Hematopoietic multipotent progenitor cell (in vitro differentiated cells): Measurements from ENCODE around the gene VWA5A. TPM values are rescaled to one million over a fixed set of nuclear protein-coding genes. Genes with fewer than 3 reads are reported as not detected.
"Not testable (repeated sequence)": the region's sequence is repeated elsewhere in the genome, so short reads cannot be mapped to it uniquely, and the experiment has no call there.

Source experiments
- DNase-seq, 3 donors: peaks; one replicate each; pipeline ENCODE4 v3.0.0-alpha.2; 2011 to 2015; ENCODE audit warnings: low read depth in 2 of 3, low spot score in 2 of 3
- total RNA-seq: library from RNA; depleted of rRNA; stranded (reverse); fragments of >200 nt; gene quantifications from one replicate; pipeline ENCODE4 v1.2.3, GENCODE V29; 2012

VWA5A gene
- total RNA-seq, 1 donor = 19.1 TPM

GRCh38 chr11:124085997-124086846 is 29.0 kb upstream of the VWA5A start:
- DNase-seq = no peak

DNA sequence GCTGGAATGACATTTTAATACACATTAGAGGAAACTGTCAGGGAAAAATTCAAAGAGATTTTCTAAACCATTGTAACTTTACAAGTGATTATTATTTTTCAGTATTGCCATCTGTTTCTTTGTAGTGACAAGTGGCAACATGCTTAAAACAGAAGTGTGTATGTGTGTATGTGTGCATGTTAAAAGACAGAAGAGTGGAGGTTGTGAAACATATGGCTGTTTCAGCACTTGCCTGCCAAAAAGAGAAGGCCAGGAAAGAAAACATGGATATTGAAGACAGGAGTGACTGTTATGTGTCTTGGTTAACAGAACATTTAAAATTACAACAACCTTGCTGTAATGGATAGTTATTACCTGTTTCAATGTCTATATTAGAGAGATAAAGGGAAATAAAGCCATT is 24.3 kb upstream of the VWA5A start:
- no peak for DNase-seq

DNA sequence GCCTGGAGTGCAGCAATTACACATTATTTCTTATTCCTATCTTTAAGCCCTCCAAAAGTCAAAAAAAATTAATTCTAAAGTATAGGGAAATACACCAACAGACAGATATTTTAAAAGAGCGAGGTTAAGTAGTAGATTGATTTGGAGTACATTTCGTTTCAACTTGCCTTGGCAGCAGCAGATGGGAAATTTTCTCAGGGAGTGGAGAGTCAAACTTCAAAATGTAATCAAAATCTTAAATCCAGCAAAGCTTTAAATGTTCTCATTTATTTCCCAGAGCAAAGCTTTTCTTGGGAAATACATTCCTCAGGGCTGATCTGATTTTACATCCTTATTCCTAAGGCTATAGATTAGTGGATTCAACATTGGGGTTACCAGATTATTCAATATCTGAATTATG is 21.9 kb upstream of the VWA5A start:
- no peak for DNase-seq

- DNase-seq = no peak
These were observed 20.5 kb upstream of the VWA5A start for GRCh38 chr11:124094731-124095130.

GRCh38 chr11:124096364-124096763 is 18.9 kb upstream of the VWA5A start:
- DNase-seq = no peak

DNA sequence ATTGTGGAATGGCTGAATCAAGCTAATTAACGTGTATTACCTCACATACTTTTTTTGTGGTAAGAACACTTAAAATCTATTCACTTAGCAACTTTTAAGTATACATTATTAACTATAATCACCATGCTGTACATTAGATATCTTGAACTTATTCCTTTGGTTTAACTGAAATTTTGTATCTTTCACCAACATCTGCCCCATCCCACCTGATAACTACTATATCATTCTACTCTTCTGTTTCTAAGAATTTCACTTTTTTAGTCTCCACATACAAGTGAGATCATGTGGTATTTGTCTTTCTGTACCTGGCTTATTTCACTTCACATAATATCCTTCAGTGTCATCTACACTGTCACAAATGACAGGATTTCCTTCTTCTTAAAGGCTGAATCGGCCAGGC is 17.1 kb upstream of the VWA5A start:
- DNase-seq = no peak

DNA sequence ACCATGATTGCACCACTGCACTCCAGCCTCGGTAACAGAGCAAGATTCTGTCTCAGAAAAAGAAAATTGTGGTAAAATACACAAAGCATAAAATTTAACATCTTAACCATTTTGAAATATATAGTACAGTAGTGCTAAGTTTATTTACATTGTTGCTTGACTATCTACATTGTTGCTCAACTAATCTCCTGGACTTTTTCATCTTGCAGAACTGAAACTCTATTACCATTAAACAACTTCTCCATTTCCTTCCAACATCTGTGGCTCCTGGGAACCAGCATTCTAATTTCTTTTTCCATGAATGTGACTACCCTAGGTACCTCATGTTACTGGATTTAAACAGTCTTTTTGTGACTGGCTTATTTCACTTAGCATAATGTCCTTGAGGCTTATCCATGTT is 13.5 kb upstream of the VWA5A start:
- no peak for DNase-seq

GRCh38 chr11:124108156-124108555 is 7.1 kb upstream of the VWA5A start:
- peak in 2 of 3 donors; percentile 57 to 72 for DNase-seq

- DNase-seq = no peak
These were observed 5.9 kb upstream of the VWA5A start for GRCh38 chr11:124109377-124109776.

DNA sequence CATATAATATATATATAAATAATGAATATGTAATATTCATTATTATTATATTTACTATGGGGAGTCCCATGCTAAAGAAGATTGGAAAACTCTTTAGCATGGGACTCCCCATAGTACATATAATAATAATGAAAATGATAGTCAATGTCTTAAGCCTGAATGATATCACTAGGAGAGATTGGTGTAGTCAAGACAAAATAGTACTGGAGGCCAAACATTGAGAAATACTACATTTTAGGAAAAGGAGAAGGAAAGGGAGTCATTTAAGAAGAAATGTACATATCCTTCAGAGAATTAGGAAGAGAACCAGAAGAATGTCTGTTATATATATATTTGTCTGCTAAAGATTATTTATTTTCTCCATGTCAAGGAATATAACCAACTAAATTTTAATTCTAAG is 5.0 kb upstream of the VWA5A start:
- DNase-seq = no peak

DNA sequence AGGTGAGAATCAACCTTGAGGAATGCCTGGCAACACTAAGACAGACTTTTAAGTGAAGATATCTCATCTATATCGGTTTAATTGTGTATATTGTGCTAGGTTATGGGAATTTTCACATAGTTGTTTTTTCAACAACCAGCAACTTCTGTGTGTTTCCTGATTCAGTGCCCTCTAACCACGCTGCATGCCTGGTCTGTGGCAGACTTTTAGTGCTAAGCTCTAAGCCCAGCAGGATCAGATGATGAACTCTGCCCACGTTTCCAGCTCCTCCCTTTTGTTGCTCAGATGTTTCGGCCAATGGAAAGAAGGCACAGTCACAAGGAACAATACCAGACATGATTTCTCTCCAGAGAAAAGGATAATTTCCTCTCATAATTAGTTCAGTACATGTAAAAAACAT is 1.4 kb upstream of the VWA5A start:
- DNase-seq = peak in 1 of 3 donors; percentile 18

GRCh38 chr11:124115782-124116616 is 749 bp downstream of the VWA5A start:
- DNase-seq = peak in 1 of 3 donors; percentile 11

DNA sequence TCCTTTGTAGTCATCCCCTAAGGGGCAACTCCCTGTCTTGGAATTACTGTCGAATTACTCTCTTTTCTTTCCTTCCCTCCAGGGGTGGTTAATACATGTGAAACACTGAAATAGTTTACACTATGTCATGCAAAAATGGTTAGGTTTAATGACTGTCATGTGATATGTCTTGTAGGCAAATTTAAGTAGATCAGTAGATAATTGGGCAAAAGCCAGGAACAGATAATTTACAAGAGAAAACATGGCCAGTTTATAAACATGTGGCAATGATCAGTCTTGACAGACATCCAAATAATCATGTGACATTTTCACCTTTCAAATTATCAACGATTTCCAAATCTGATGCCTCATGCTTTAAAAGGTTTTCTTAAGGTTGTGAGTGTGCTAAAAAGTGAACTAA is 3.9 kb downstream of the VWA5A start:
- DNase-seq = no peak

DNA sequence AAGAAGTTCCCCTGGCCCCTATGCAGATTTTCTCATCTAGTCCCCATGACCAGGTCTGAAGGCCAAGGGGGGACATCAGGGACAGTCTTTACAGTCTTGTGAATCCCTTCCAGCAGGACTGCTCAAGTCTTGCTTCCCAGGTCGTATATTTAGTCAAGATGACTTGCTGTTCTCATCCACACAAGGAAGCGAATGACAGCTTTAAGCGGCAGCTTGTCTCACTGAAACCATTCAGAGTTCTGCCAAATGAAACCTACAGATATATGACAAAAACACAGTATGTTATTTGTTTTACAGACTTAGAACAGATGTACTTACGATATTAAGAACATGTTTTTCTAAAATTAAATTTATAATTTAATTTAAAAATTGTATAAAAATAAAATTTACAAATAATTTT is 5.6 kb downstream of the VWA5A start:
- no peak for DNase-seq

GRCh38 chr11:124122123-124122522 is 6.9 kb downstream of the VWA5A start:
- no peak for DNase-seq

DNA sequence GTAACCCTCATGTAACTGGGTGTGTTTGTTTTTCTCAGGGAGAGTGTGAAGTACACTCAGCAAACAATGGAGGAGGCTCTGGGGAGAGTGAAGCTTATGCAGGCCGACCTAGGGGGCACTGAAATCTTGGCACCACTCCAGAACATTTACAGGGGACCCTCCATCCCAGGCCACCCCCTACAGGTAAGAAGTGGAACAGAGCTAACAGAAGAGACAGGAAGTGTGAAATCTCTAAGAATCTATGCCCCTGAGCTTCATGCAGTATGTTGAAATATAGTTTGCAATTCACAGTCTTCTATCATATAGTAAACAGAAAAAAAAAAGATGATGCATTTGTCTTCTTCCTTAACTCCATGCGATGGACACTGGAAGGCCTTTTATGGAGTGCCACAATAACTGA is 8.4 kb downstream of the VWA5A start:
- DNase-seq = peak in 1 of 3 donors; percentile 31

DNA sequence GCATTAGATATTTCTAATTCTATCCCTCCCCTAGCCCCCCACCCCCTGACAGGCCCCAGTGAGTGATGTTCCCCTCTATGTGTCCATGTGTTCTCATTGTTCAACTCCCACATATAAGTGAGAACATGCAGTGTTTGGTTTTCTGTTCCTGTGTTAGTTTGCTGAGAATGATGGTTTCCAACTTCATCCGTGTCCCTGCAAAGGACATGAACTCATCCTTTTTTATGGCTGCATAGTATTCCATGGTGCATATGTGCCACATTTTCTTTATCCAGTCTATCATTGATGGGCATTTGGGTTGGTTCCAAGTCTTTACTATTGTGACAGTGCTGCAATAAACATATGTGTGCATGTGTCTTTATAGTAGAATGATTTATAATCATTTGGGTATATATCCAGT is 11.9 kb downstream of the VWA5A start:
- DNase-seq = not testable (repeated sequence)

GRCh38 chr11:124143034-124143433 is 27.8 kb downstream of the VWA5A start:
- DNase-seq = no peak

GRCh38 chr11:124147951-124148350 is 32.7 kb downstream of the VWA5A start:
- DNase-seq = no peak

GRCh38 chr11:124150684-124151083 is 35.4 kb downstream of the VWA5A start:
- peak in 2 of 3 donors; percentile 9 to 31 for DNase-seq

DNA sequence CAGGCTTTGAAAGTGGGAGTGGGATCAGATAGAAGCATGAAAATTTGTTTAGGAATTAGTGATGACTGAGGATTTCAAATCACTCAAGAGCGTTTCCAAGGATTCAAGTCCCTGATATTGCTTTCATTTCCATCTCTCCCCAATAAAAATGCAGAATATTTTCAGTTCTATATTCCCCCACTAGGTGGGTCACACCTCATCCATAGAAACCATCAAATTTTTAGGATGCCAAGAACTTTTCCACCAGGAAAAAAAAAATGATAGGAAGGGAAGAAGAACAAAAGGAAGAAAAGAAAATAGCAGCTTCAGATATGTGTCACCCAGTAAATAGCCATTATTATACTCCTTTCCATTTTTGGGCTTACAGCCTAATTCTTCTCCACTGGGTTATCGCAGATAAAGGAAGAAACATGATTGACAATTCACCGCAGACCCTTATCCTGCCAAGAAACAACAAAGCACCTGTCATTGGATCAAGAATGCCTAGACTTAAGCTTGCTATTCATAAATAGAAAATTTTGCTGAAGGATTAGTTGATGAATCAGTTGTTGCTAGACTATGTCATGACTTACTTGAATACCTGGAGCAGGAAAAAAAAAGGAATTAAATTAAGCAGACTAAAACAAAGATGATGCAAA is 37.6 kb downstream of the VWA5A start:
- DNase-seq = no peak
